Lower lobe of right lung (tissue), 2 donors: Measurements from ENCODE around the gene WDR1. TPM values are rescaled to one million over a fixed set of nuclear protein-coding genes. Genes with fewer than 3 reads are reported as not detected.

Experiments
- ATAC-seq, 2 donors: fragments of 200-7000 bp; cut with Tn5 transposase; one replicate each; pipeline ENCODE4 v1.9.1; 2020 to 2022; ENCODE audit warnings: mild to moderate bottlenecking in 2 of 2, moderate library complexity in 2 of 2
- DNase-seq: peaks from one replicate; pipeline ENCODE4 v3.0.0-alpha.2; 2020
- H3K27ac ChIP-seq: fragments of 200-600 bp; one replicate; pipeline ENCODE4 v1.8.0; 2022
- H3K27me3 ChIP-seq: fragments of 200-600 bp; one replicate; pipeline ENCODE4 v1.8.0; 2022; ENCODE audit warnings: low read depth
- H3K36me3 ChIP-seq: fragments of 200-600 bp; one replicate; pipeline ENCODE4 v1.8.0; 2022; ENCODE audit warnings: mild to moderate bottlenecking
- H3K4me1 ChIP-seq: fragments of 200-600 bp; one replicate; pipeline ENCODE4 v1.8.0; 2022
- H3K4me3 ChIP-seq: fragments of 200-600 bp; one replicate; pipeline ENCODE4 v1.8.0; 2022; ENCODE audit warnings: mild to moderate bottlenecking
- H3K9me3 ChIP-seq: fragments of 200-600 bp; one replicate; pipeline ENCODE4 v1.8.0; 2022
- CTCF ChIP-seq: fragments of 200-600 bp; IDR thresholded peaks from one replicate; pipeline ENCODE4 v1.8.0; 2022; ENCODE audit warnings: antibody characterized with exemption, mild to moderate bottlenecking
- intact Hi-C: fragments of 100-400 bp; cut with DNase I; formaldehyde crosslinking; loops from one replicate; pipeline ENCODE4 v1.11.0; 2022
- total RNA-seq: library from RNA; stranded (reverse); fragmentation: NEBNext Ultra II Directional; extraction: Animal tissue kit (Norgen Biotek cat#: 25700); gene quantifications from one replicate; pipeline ENCODE4 v1.2.1, GENCODE V29; 2021
- donor health status: DM: no; HTN: yes; CAD: no; lungs with severe emphysema.

Gene WDR1
- total RNA-seq, 1 donor from 2014 or later: 233 TPM

DNA sequence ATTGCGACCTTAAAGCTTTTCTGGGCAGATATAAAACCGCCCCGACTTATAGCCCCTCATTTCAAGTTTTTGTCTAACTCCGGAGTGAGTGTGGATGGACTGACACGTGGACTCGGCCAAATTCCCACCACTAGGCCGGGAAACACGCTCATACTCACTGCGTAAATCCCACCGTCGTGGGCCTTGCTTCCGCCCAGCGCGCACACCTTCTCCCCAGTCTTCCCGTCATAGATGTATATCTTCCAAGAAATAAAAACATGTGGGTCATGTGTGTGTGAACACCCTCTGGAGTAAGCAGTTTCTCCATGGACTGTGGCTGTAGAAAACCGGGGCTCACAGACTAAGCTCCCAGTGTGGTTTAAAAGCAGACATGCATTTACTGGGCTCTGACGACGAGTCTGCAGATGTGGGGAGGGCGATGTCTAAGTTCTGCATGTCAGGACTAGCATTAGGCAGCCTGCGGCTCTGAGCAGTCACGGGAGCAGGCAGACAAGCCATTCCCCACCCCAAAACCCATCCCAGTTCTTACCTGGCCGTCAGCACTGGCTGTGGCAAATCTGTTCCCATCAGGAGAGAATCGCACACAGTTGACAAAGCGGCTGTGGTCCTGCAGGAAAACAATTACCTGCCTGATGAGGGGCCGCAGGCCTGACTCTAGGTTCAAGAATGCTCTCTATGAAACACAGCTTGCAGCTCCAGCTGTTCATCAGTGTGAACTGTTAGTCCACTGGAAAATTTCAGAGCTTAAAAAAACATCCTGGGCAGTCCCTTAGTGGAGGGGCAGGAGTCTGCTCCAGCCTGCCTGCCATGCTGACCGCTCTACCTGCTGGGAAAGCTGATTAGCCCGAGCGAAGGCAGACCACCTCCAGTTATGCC is 28.2 kb downstream of the WDR1 start:
- Histone ChIP-seq H3K27me3 (no peaks in the 10 kb centered on the region), H3K9me3 (no peaks in the 10 kb centered on the region), H3K36me3 (peaks cover 96% of the 10 kb centered on the region), H3K27ac (no peak overlapping the region), H3K4me1 (peaks cover 22% of the 10 kb centered on the region), H3K4me3 (no peak overlapping the region)
- no peak for TF ChIP-seq CTCF
- ATAC-seq: no peak
- intact Hi-C loops: no loop called here
- DNase-seq: peak; percentile 26

- Histone ChIP-seq H3K4me1 (peaks cover 11% of the 10 kb centered on the region), H3K4me3 (no peak overlapping the region), H3K9me3 (no peaks in the 10 kb centered on the region), H3K27ac (no peak overlapping the region), H3K36me3 (peaks cover 100% of the 10 kb centered on the region), H3K27me3 (no peaks in the 10 kb centered on the region)
- DNase-seq (peak; percentile 32), ATAC-seq (no peak)
- TF ChIP-seq CTCF: no peak
- intact Hi-C loops: no loop called here
These were observed 29.3 kb downstream of the WDR1 start for GRCh38 chr4:10087152-10087791.

DNA sequence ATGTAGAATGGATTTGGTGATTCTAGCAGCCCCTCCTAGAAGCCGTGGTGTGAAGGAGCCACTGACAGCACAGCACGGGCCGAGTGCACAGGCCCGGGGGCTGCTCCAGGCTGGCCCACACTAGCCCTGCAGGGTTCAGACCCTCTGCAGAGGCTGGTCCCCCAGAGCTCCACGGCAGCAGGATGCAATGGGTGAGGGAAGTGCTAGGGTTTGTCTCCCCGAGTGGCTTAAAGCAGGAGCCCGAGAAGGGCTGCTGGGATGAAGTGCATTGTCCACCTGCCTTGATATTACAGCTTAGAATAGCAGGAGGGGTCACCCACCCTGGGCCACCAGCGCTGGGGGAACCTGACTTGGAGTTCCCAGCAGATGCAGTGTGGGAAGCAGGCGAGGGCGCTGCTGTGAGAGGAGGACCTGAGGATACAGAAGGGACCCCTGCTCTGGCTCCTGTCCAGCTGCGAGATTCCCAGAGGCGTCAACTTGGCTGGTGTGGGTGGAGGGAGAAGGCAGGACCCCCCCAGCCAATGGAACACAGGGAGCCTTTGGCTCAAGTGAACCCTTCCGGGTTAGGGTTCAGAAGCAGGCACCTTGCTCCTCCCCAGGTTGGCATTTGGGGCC is 30.0 kb downstream of the WDR1 start:
- ATAC-seq (no peak), DNase-seq (peak; percentile 34)
- intact Hi-C loops: no loop called here
- Histone ChIP-seq H3K27me3 (no peaks in the 10 kb centered on the region), H3K4me1 (peaks cover 7% of the 10 kb centered on the region), H3K9me3 (no peaks in the 10 kb centered on the region), H3K36me3 (peaks cover 100% of the 10 kb centered on the region), H3K27ac (no peak overlapping the region), H3K4me3 (no peak overlapping the region)
- TF ChIP-seq CTCF: no peak

- no peaks in the 10 kb centered on the region for H3K9me3 ChIP-seq
- TF ChIP-seq CTCF: no peak
- no peak overlapping the region for H3K27ac ChIP-seq
- H3K27me3 ChIP-seq: no peaks in the 10 kb centered on the region
- DNase-seq (peak; percentile 21), ATAC-seq (no peak)
- no peak overlapping the region for H3K4me3 ChIP-seq
- H3K4me1 ChIP-seq: peaks cover 7% of the 10 kb centered on the region
- H3K36me3 ChIP-seq: peaks cover 100% of the 10 kb centered on the region
- intact Hi-C loops: no loop called here
These were observed 30.6 kb downstream of the WDR1 start for GRCh38 chr4:10085828-10086505.

GRCh38 chr4:10085386-10085785 is 31.2 kb downstream of the WDR1 start:
- Histone ChIP-seq H3K4me1 (peaks cover 7% of the 10 kb centered on the region), H3K27ac (no peak overlapping the region), H3K36me3 (peaks cover 100% of the 10 kb centered on the region), H3K9me3 (no peaks in the 10 kb centered on the region), H3K27me3 (no peaks in the 10 kb centered on the region), H3K4me3 (no peak overlapping the region)
- intact Hi-C loops: no loop called here
- ATAC-seq (no peak), DNase-seq (peak; percentile 37)
- no peak for TF ChIP-seq CTCF
